ENCODE measurements around the gene AFF3. TPM values are rescaled to one million over a fixed set of nuclear protein-coding genes. Genes with fewer than 3 reads are reported as not detected.

The AFF3 gene
- total and polyA plus RNA-seq, 12 donors = 1.1 to 7.5 (median 3.9) TPM

DNA sequence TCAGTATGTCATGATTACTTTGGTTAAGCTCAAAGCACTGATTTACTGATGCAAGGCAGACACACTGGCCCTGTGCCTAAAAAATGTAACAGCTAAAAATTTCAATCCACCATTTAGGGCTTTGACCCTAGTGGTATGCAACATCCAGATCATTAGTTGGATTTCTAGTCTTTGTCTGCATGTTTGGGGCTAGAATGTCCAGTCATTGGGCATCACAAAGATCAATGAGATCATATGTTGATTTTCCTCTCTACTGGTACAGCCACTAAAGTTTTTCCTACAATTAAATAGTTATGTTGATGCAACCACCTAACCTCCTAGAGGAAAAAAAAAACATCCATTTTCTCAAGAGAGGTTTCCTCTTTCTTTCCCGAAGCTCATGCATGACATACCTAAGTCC is 599.1 kb downstream of the AFF3 start:
- intact Hi-C loops (cut with DNase I) = no loop called here
- no peak for DNase-seq
- Histone ChIP-seq H3K27ac (no peak overlapping the region), H3K27me3 (no peaks in the 10 kb centered on the region), H3K36me3 (replicated peaks in 1 of 2) (no peaks in the 10 kb centered on the region), H3K4me1 (replicated peaks in 1 of 2) (no peaks in the 10 kb centered on the region), H3K4me3 (no peak overlapping the region), H3K9me3 (replicated peaks in 1 of 3) (no peaks in the 10 kb centered on the region)
- WGBS, 4 donors = 47 to 66% (median 61%) methylated on average over 1 of the region's 1 CpG
- TF ChIP-seq POLR2A (IDR thresholded peaks at IDR 0.05) = no peak
- TF ChIP-seq, protein P1, sequence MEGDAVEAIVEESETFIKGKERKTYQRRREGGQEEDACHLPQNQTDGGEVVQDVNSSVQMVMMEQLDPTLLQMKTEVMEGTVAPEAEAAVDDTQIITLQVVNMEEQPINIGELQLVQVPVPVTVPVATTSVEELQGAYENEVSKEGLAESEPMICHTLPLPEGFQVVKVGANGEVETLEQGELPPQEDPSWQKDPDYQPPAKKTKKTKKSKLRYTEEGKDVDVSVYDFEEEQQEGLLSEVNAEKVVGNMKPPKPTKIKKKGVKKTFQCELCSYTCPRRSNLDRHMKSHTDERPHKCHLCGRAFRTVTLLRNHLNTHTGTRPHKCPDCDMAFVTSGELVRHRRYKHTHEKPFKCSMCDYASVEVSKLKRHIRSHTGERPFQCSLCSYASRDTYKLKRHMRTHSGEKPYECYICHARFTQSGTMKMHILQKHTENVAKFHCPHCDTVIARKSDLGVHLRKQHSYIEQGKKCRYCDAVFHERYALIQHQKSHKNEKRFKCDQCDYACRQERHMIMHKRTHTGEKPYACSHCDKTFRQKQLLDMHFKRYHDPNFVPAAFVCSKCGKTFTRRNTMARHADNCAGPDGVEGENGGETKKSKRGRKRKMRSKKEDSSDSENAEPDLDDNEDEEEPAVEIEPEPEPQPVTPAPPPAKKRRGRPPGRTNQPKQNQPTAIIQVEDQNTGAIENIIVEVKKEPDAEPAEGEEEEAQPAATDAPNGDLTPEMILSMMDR (IDR thresholded peaks at IDR 0.05) = no peak

DNA sequence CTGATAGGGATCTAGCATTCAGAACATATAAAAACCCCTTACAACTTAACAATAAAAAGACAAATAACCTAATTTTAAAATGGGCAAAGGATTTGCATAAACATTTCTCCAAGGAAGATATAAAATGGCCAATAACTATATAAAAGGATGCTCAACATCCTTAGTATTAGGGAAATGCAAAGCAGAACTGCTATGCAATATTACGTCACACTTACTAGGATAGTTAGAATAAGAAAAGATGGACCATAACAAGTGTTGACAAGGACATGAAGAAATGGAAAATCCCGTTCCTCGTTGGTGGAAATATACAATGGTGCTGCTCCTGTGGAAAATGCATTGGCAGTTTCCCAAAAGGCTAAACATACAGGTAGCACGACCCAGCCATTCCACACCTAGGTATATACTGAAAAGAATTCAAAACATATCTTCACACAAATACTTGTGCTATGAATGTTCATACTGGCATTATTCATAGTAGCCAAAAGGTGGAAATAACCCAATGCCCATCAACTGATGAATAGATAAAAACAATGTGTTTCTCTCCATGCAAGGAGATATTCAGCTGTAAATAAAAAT is 604.4 kb downstream of the AFF3 start:
- WGBS, 4 donors = 78 to 92% (median 87%) methylated on average over 4 of the region's 4 CpGs

DNA sequence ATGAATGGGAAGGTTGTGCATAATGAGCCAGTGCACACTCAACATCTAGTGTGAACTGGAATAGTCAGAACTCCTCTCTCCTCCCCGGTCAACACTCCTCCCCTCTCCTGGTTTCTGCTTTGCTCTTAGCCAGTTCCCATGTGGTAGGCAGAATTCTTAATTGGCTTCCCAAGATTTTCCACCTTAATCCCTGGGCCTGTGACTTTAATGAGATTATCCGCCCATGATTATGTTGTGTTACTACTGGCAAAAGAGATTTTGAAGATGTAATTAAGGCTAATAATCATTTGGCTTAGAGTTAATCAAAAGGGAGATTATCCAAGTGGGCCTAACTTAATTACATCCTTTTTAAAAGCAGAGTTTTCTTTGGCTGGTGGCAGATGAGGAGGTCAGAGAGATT is 618.3 kb downstream of the AFF3 start:
- no peaks in the 10 kb centered on the region for H3K4me1 ChIP-seq (replicated peaks in 1 of 2)
- DNase-seq = no peak
- intact Hi-C loops (cut with DNase I) = no loop called here
- H3K27me3 ChIP-seq = no peaks in the 10 kb centered on the region
- no peak for TF ChIP-seq POLR2A (IDR thresholded peaks at IDR 0.05)
- TF ChIP-seq, protein P1 (IDR thresholded peaks at IDR 0.05) = no peak
- WGBS, 4 donors = 73 to 93% (median 79%) methylated on average over 2 of the region's 2 CpGs
- no peak overlapping the region for H3K4me3 ChIP-seq
- no peaks in the 10 kb centered on the region for H3K9me3 ChIP-seq (replicated peaks in 1 of 3)
- H3K27ac ChIP-seq = no peak overlapping the region
- no peaks in the 10 kb centered on the region for H3K36me3 ChIP-seq (replicated peaks in 1 of 2)

More for the DNA sequence above, 604.4 kb downstream of the AFF3 start:
- TF ChIP-seq, protein P1 (IDR thresholded peaks at IDR 0.05) = no peak
- TF ChIP-seq POLR2A (IDR thresholded peaks at IDR 0.05) = no peak
- Histone ChIP-seq H3K4me1 (replicated peaks in 1 of 2) (no peaks in the 10 kb centered on the region), H3K27ac (no peak overlapping the region), H3K9me3 (replicated peaks in 1 of 3) (no peaks in the 10 kb centered on the region), H3K36me3 (replicated peaks in 1 of 2) (no peaks in the 10 kb centered on the region), H3K4me3 (no peak overlapping the region), H3K27me3 (no peaks in the 10 kb centered on the region)
- intact Hi-C loops (cut with DNase I) = no loop called here
- DNase-seq = no peak

DNA sequence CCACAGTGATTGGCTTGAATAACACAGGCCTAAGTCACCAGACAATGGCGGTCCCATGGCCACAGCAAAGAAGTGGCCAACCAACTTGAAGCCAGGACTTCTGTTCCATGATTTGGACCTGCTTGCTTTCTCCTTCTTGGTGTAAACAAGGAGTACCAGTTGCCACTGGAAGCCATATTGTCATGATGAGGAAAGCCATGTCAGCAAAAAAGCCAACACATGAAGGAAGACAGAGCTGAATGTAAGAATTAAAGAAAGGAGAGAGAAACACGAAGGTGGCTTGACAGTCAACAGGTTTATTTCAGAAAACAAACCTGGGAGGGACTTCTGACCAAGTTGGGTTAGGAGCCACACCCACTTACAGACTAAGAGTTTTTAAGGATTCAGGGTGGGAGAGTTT is 620.2 kb downstream of the AFF3 start:
- Histone ChIP-seq H3K27me3 (no peaks in the 10 kb centered on the region), H3K4me3 (no peak overlapping the region), H3K36me3 (replicated peaks in 1 of 2) (no peaks in the 10 kb centered on the region), H3K9me3 (replicated peaks in 1 of 3) (no peaks in the 10 kb centered on the region), H3K4me1 (replicated peaks in 1 of 2) (no peaks in the 10 kb centered on the region), H3K27ac (no peak overlapping the region)
- DNase-seq = no peak
- WGBS, 4 donors = 78 to 97% (median 85%) methylated on average over 2 of the region's 2 CpGs
- intact Hi-C loops (cut with DNase I) = no loop called here
- TF ChIP-seq, protein P1 (IDR thresholded peaks at IDR 0.05) = no peak
- TF ChIP-seq POLR2A (IDR thresholded peaks at IDR 0.05) = no peak
